Measurements from ENCODE around the gene LY6G6D.

The LY6G6D gene

DNA sequence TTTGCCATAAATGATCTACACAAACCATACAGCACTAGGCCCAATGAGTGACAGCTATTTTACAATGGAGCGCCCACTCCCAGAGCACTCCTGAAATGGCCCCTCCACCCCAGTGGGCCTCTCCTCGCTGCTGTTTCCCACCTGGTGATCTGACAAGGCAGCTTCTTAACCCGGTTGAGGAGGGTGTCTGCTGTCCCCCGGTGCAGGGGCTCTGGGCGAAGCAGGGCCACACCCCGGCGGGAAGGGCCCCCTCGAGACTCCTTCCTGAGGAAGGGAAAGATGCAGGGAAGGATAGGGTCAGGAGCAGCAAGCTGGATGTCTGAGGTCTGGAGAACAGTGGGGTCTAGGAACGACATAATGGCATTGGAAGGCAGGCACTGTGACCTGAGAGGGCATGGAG, 22.3 kb upstream of the LY6G6D start:
- TF ChIP-seq FOXM1 (IDR thresholded peaks at IDR 0.05; ENCODE audit: borderline replicate concordance) (no peak), SP1 (IDR thresholded peaks at IDR 0.05) (no peak), L3MBTL2 (conservative IDR thresholded peaks at IDR 0.05) (no peak), NFRKB (IDR thresholded peaks at IDR 0.05) (no peak), ZNF384 (IDR thresholded peaks at IDR 0.05) (no peak), FOXK2 (IDR thresholded peaks at IDR 0.05) (no peak), BHLHE40 (IDR thresholded peaks at IDR 0.05; ENCODE audit: borderline replicate concordance) (no peak), FOXA1 (IDR thresholded peaks at IDR 0.05) (no peak), ELF4 (IDR thresholded peaks at IDR 0.05) (no peak)
- TF ChIP-seq, protein P1, sequence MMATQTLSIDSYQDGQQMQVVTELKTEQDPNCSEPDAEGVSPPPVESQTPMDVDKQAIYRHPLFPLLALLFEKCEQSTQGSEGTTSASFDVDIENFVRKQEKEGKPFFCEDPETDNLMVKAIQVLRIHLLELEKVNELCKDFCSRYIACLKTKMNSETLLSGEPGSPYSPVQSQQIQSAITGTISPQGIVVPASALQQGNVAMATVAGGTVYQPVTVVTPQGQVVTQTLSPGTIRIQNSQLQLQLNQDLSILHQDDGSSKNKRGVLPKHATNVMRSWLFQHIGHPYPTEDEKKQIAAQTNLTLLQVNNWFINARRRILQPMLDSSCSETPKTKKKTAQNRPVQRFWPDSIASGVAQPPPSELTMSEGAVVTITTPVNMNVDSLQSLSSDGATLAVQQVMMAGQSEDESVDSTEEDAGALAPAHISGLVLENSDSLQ (IDR thresholded peaks at IDR 0.05): no peak
- CTCF ChIA-PET: no interaction called here
- POLR2A ChIA-PET: interaction anchor here (1.6 to 6.3 kb wide), 2 partner anchors 10 to 122 kb away, joined by 5 to 30 read pairs; partner anchors contain the start of genes ABHD16A, HSPA1A and HSPA1L
- DNase-seq (ENCODE audit: extremely low spot score): no peak

DNA sequence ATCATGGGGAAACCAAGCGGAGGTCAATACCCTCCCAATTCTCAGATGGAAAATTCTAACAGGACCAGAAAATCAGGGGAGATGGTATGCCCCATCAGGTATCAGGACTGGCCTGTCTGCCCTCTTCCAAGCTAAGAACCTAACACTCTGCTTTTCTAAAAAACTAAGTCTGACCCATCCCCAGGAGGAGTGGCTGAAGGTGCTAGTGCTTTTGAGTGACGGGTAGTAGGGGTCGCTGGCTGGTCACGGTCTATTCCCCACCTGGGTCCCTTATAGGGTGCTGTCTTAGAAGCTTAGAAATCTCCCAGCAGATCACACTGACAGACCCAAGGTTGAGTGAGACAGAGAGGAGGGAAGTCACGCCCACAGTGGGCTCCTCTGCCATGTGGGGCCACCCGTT, 21.6 kb upstream of the LY6G6D start:
- DNase-seq (ENCODE audit: extremely low spot score): no peak
- TF ChIP-seq ELF4 (IDR thresholded peaks at IDR 0.05): no peak
- TF ChIP-seq HDGF (IDR thresholded peaks at IDR 0.05; ENCODE audit: borderline replicate concordance): no peak
- no peak for TF ChIP-seq BHLHE40 (IDR thresholded peaks at IDR 0.05; ENCODE audit: borderline replicate concordance)
- TF ChIP-seq, protein P1 (IDR thresholded peaks at IDR 0.05): no peak
- no peak for TF ChIP-seq FOXM1 (IDR thresholded peaks at IDR 0.05; ENCODE audit: borderline replicate concordance)
- TF ChIP-seq FOXA1 (IDR thresholded peaks at IDR 0.05): no peak
- TF ChIP-seq ZNF384 (IDR thresholded peaks at IDR 0.05): no peak
- TF ChIP-seq LEF1 (IDR thresholded peaks at IDR 0.05; ENCODE audit: borderline replicate concordance): no peak
- no peak for TF ChIP-seq CTBP1 (IDR thresholded peaks at IDR 0.05; ENCODE audit: borderline replicate concordance)
- no peak for TF ChIP-seq L3MBTL2 (conservative IDR thresholded peaks at IDR 0.05)
- TF ChIP-seq SUZ12 (IDR thresholded peaks at IDR 0.05): no peak
- TF ChIP-seq SP1 (IDR thresholded peaks at IDR 0.05): no peak
- no peak for TF ChIP-seq TARDBP (IDR thresholded peaks at IDR 0.05)
- no peak for TF ChIP-seq ARNT (IDR thresholded peaks at IDR 0.05)
- TF ChIP-seq NFRKB (IDR thresholded peaks at IDR 0.05): no peak
- no peak for TF ChIP-seq FOXK2 (IDR thresholded peaks at IDR 0.05)
- CTCF ChIA-PET: no interaction called here
- POLR2A ChIA-PET: interaction anchor here (1.6 to 6.3 kb wide), 2 partner anchors 9 to 121 kb away, joined by 5 to 30 read pairs; partner anchors contain the start of genes ABHD16A, HSPA1A and HSPA1L

DNA sequence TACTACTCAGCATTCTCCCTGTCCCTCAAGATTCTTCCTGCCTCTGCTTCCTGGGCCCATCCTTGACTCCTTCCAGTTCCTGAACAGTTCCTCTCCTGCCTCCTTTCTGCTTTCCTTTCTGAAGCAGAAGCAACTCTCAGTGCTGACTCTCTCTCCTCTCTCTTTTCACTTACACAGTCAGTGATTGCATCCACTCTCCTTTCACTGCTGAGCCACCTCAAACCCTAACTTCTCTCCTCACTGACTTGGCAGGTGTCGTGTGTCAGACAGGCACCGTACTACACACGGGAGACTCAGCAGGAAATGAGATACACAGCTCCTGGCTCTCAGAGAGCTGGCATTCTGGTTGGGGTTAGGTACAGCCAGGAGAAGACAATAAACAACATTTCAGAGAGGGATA, 17.6 kb upstream of the LY6G6D start:
- POLR2A ChIA-PET: no interaction called here
- TF ChIP-seq, protein P1 (IDR thresholded peaks at IDR 0.05): no peak
- TF ChIP-seq FOXM1 (IDR thresholded peaks at IDR 0.05; ENCODE audit: borderline replicate concordance) (no peak), BHLHE40 (IDR thresholded peaks at IDR 0.05; ENCODE audit: borderline replicate concordance) (no peak), FOXA1 (IDR thresholded peaks at IDR 0.05) (no peak), FOXK2 (IDR thresholded peaks at IDR 0.05) (no peak), NFRKB (IDR thresholded peaks at IDR 0.05) (no peak), HDGF (IDR thresholded peaks at IDR 0.05; ENCODE audit: borderline replicate concordance) (no peak), SP1 (IDR thresholded peaks at IDR 0.05) (no peak), CTBP1 (IDR thresholded peaks at IDR 0.05; ENCODE audit: borderline replicate concordance) (no peak), L3MBTL2 (conservative IDR thresholded peaks at IDR 0.05) (no peak), ELF4 (IDR thresholded peaks at IDR 0.05) (no peak), SUZ12 (IDR thresholded peaks at IDR 0.05) (no peak)
- no peak for DNase-seq (ENCODE audit: extremely low spot score)
- CTCF ChIA-PET: no interaction called here

DNA sequence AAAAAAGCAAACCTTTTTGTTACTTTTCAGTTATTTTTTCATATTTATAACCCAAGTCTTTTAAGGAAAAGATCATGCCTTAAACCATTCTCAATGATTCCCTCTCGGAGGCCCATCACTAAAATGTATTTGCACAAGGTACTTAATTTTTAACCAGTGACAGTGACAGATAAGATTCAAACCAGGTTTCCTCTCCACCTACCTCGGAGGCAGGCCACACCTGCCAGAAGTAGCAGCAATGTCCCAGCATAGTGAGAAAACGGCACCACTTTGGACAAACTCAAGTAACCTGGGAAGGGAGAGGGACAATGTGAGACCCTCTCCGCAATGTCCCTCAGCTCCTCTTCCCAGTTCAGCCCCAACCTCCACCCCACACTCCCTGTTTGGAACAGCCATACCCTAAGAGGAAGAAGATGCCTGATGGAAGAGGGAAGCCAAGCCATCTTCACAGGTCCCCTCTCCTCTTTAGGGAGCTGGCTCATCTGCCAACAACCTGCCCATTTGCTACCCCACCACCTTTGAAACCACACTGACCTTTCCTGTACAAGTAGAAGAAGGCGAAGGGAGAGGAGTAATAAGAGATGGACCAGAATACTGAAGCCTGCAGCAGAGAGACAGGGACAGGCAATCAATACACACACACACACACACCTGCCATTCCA, 14.3 kb upstream of the LY6G6D start:
- POLR2A ChIA-PET: interaction anchor here (0.5 kb wide), 1 partner anchor 70 kb away, joined by 4 read pairs; no protein-coding TSS in a partner anchor
- TF ChIP-seq ELF4 (IDR thresholded peaks at IDR 0.05) (no peak), SP1 (IDR thresholded peaks at IDR 0.05) (no peak), L3MBTL2 (conservative IDR thresholded peaks at IDR 0.05) (no peak), FOXK2 (IDR thresholded peaks at IDR 0.05) (no peak), ZNF384 (IDR thresholded peaks at IDR 0.05) (no peak), NFRKB (IDR thresholded peaks at IDR 0.05) (no peak), BHLHE40 (IDR thresholded peaks at IDR 0.05; ENCODE audit: borderline replicate concordance) (no peak), ARNT (IDR thresholded peaks at IDR 0.05) (no peak)

DNA sequence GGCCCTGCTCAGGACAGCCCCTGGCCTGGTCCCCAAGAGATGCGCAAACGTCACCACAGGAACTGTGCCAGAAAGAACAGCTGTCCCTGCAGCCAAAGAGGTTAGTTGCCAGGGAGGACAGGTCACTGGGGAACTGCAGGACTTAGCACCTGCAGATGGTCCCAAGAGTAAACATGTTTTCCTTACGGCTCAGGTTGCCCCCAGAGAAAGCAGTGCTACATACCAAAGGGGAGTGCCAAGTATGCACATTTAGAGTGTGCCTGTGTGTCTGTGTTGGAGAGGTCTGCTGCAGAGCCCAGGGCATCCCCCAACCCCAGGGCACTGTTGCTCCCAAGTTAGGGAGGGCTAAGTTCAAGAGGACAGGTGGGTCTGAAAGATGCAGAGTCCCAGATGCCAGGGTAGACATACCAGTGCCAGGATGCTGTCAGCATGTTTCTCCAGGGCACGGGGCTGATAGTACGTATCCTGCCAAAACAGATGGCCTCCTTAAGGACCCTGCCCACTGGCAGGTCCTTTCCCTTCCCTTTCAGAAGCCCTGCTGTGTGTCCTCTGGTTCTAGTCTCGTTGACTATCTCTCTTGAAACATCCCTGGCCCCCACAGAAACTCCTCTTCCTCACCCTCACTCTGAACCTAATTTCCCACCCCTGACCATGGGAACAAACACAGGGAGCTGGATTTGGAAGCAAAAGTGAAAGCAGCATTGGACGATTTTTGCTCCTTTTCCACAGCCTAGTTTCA, 13.3 kb upstream of the LY6G6D start:
- ChIA-PET POLR2A (interaction anchor here (0.5 to 2.9 kb wide), 10 partner anchors 9 to 268 kb away, joined by 3 to 43 read pairs (median 6); partner anchors contain the start of genes C6orf47, CLIC1, DDAH2 and LSM2), CTCF (no interaction called here)
- no peak for TF ChIP-seq FOXA1 (IDR thresholded peaks at IDR 0.05)
- no peak for TF ChIP-seq FOXM1 (IDR thresholded peaks at IDR 0.05; ENCODE audit: borderline replicate concordance)
- no peak for TF ChIP-seq TARDBP (IDR thresholded peaks at IDR 0.05)
- TF ChIP-seq, protein P1 (IDR thresholded peaks at IDR 0.05): no peak
- no peak for TF ChIP-seq FOXK2 (IDR thresholded peaks at IDR 0.05)
- no peak for DNase-seq (ENCODE audit: extremely low spot score)

More for the DNA sequence above, 14.3 kb upstream of the LY6G6D start:
- no peak for DNase-seq (ENCODE audit: extremely low spot score)
- CTCF ChIA-PET: no interaction called here
